K562 (cell line): ENCODE data around the gene RPF1.

Source experiments
- CTCF ChIP-seq, 3 experiments: IDR thresholded peaks in 2 of 3; conservative IDR thresholded peaks in 1 of 3; 2 replicates each; pipeline ENCODE4 v1.5.1; 2011 to 2012; ENCODE audit warnings: low read length in 3 of 3, mild to moderate bottlenecking in 3 of 3, control low read depth in 2 of 3, improper control_type of control experiment in 1 of 3, inconsistent platforms in 1 of 3, low read depth in 1 of 3, mixed read lengths in 1 of 3, moderate library complexity in 1 of 3; ENCODE audit not compliant: insufficient read depth in 2 of 3
- HINFP ChIP-seq: fragments of 450-650 bp; conservative IDR thresholded peaks from 2 replicates; pipeline ENCODE4 v1.6.1; 2016; ENCODE audit warnings: missing genetic modification characterization, low read depth, mild to moderate bottlenecking, control low read depth, missing compliant biosample characterization

DNA sequence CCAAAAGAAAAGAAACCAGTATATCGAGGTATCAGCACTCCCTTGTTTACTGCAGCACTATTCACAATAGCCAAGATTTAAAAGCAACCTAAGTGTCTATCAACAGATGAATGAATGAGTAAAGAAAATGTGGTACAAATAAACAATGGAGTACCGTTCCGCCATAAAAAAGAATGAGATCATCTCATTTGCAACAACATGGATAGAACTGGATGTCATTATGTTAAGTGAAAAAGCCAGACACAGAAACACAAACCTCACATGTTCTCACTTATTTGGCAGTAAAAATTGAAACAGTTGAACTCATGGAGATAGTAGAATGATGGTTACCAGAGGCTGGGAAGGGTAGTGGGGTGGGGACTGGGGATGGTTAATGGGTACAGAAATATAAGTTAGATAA, 31.6 kb downstream of the RPF1 start:
- TF ChIP-seq CTCF (IDR thresholded peaks at IDR 0.05 in 2 of 3, conservative IDR thresholded peaks at IDR 0.05 in 1 of 3; ENCODE audit: insufficient read depth in 2 of 3, low read depth in 1 of 3, low read length in 3 of 3) (no peak), HINFP (tag) (no peak)
